Stimulated activated CD8-positive, alpha-beta memory T cell treated with anti-CD3 and anti-CD28 coated beads, Interleukin-15, amount 100 ng/mL, for 4 hours (primary cell): Measurements from ENCODE around the gene C19orf53.

Experiments used
- DNase-seq, 2 donors: peaks; one replicate each; pipeline ENCODE4 v3.0.0-alpha.2; 2020; ENCODE audit warnings: low read depth in 2 of 2

Gene C19orf53

DNA sequence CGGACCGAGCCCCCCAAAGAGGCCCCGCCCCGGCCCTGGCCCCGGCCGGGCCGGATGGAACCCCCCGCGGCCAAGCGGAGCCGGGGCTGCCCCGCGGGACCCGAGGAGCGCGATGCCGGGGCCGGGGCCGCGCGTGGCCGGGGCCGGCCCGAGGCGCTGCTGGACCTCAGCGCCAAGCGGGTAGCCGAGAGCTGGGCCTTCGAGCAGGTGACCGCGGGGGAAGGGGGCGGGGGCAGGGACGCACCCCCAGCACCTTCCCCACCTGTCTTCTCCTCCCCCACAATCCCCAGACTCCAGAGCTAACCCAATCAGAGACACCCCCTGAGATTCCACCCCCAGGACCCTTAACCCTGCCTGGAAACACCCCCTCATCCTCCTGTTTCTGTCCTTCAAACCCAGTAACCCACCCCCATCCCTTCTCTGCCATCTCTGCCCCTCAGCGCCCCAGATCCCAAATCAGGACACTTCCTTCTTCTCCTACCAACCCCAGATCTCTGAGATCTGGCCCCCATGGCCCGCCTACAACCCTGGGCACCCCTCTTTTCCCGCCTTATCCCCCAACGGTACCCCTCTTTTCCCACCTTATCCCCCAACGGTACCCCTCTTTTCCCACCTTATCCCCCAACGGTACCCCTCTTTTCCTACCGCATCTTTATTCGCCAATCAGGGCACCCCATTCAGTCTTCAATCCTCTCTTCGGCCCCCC, 21.5 kb downstream of the C19orf53 start:
- no peak for DNase-seq

DNA sequence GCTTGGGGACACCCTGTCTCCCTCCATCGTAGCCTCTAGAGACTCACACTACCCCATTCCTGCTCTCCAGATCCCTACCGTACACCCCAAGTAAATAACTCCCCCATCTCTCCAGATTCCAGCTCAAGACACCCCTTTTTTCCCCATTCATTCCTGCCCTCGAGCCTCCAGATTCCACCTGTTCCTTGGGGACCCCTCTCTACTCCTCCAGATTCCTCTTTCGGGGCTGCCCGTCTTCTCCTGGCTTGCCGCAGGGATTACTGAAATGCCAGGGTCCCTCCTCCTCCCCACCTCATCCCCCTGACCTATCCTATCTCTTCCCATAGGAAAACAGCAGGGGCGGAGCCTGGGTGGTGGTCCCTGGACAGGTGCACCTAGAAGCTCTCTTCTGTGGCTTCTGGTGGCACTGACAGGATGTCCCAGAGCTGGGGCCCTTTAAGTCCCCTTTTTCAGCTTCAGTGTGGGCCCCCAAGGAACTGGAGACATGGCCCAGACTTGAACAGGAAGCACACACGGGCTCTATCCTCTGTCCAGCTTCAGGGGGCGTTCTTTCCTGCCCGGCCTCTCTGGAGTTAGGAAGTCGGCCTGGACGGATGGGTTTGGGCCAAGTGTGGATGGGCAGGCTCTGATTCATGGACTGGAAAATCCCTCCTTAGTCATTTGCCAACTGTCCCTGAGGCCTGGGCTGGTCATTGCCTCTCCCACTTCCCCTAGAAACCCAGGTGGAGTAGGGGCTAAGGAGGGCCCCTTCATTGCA, 22.2 kb downstream of the C19orf53 start:
- no peak for DNase-seq

GRCh38 chr19:13797058-13797440, 22.8 kb downstream of the C19orf53 start:
- DNase-seq = no peak

- DNase-seq = no peak
These were observed 23.6 kb downstream of the C19orf53 start for GRCh38 chr19:13797870-13798269.

GRCh38 chr19:13799669-13800068, 25.4 kb downstream of the C19orf53 start:
- DNase-seq = no peak

- no peak for DNase-seq
These were observed 28.8 kb downstream of the C19orf53 start for GRCh38 chr19:13803038-13803437.

DNA sequence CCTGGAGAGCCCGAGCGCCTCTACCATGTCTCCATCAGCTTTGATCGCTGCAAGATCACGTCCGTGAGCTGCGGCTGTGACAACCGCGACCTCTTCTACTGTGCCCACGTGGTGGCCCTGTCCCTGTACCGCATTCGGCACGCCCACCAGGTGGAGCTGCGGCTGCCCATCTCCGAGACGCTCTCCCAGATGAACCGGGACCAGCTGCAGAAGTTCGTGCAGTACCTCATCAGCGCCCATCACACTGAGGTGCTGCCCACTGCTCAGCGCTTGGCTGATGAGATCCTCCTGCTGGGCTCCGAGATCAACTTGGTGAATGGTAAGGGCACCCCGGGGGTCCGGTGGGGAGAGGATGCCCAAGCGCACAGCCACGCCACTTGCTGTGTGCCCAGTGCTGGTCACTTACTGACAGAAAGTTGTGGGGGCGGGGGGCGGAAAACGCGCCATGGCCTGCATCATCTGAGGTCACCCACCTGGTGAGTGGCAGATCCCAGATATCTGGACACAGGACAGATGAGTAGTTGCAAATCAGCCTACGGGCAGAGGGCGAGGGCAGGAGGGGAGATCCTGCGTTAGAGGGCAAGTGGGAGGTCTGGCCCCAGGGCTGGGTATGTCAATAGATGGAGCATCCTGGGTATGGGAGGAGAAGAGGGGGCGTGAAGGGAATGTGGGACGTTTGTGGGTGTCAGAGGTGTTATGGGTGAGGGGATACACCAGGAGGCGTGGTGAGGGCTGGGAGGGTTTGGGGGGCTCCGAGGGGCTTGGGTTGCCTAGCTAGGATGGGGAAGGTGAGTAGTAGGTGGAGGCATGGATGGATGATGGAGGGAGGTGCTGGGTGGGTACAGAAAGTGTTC, 30.8 kb downstream of the C19orf53 start:
- DNase-seq = no peak

- DNase-seq = no peak
These were observed 32.5 kb downstream of the C19orf53 start for GRCh38 chr19:13806728-13807127.

DNA sequence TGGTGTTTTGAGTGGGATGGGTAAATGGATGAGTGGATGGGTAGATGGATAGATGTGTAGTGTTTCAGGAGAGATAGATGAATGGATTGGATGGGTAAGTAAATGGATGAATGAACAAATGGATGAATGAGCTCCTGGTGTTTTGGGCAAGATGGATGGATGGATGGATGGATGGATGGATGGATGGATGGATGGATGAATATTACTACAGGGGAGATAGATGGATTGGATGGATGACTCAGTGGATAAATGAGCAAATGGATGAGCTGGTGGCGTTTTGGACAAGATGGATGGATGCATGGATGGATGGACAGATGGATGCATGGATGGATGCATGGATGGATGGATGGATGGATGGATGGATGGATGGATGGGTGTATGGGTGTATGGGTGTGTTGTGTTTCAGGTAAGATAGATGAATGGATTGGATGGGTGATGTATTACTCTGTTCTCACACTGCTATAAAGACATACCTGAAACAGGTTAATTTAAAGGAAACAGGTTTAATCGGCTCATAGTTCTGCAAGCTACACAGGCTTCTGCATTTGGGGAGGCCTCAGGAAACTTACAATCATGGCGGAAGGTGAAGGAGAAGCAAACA, 33.3 kb downstream of the C19orf53 start:
- no peak for DNase-seq

- DNase-seq = no peak
These were observed 34.6 kb downstream of the C19orf53 start for GRCh38 chr19:13808856-13809255.

DNA sequence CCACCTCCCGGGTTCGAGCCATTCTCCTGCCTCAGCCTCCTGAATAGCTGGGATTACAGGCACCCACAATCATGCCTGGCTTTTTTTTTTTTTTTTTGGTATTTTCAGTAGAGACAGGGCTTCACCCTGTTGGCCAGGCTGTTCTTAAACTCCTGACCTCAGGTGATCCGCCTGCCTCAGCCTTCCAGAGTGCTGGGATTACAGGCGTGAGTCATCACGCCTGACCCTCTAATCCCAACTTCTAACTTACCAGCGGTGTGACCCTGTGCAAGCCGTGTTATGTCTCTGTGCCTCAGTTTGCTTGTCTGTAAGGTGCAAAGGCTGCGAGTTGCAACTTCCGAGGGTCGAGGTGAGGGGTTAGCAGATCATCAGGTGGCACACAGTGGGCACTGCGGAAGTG, 38.3 kb downstream of the C19orf53 start:
- DNase-seq = no peak

DNA sequence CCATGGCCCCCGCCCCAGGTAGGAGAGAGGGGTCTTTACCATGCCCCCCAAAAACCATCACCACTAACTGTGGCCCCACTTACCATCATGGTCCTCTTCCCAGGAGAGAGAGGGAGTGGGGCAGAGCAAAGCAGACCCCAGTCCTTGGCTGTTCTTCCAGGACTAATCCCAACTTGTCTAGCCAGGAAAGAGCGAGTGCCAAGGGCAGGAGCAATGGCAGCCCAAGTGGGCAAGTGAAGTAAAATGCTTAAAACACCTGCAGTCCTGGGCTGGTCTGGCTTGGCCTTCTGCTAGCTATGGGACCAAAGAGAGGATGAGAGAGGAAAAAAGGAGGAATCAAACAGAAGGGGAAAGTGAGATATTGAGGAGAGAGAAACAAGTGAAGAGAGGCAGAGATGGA, 38.9 kb downstream of the C19orf53 start:
- DNase-seq = no peak

GRCh38 chr19:13814550-13814949, 40.3 kb downstream of the C19orf53 start:
- DNase-seq = no peak

DNA sequence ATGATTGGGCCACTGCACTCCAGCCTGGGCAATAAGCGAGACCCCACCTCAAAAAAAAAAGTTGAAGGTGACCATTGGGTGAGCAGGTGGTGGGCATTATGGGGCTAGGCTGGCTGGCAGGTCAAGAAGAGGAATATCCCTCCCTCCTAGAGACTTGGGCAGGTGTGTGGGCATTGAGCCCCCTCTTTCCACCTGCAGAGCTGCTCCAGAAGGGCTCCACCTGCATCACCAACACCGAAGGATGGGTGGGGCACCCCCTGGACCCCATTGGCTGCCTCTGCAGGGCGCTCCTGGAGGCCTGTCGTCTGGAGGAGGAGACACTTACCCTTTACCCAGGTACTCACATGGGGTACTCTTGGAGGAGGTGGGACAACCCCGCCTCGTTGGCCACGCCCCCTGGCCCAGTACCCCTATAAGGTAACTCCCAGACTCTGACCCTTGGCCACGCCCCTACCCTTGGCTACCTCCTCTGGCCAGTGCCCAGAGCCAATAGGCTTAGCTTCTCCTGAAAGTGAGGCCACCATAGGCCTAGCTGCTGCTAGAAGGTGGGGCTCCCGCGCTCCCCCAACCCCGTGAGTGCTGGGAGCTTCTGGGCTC, 42.9 kb downstream of the C19orf53 start:
- DNase-seq = no peak

GRCh38 chr19:13817615-13818371, 43.5 kb downstream of the C19orf53 start:
- DNase-seq = no peak

DNA sequence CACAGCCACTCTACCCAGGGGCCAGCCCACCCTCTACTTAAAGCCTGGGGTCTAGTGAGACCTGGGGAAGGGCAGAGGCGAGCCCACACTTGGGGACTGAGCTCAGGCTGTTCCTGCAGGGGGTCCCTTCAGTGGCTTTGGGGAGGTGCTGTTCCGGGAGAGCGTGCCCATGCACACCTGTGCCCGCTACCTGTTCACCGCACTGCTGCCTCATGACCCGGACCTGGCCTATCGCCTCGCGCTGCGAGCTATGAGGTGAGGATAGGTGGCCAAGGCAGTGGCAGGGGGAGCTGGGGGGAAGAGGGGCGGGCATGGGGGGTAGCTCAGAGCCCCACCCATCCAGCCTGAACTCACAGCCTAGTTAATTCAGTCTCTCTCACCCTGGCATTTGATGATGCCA, 45.0 kb downstream of the C19orf53 start:
- no peak for DNase-seq

GRCh38 chr19:13821292-13821691, 47.0 kb downstream of the C19orf53 start:
- DNase-seq = no peak

DNA sequence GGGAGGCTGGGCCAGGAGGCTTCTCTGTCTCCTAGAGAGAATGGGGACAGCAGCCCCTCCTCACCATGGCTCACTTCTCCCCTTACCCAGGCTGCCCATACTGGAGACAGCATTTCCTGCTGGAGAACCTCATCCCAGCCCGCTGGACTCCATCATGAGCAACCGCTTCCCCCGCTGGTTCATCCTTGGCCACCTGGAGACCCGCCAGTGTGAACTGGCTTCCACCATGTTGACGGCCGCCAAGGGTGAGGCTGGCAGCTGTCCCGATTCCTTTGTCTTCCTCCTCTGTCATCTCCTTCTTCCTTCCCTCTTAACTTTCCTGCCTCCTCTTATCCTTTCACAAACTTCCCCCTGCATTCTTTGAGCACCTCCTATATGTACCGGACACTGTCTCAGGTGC, 49.0 kb downstream of the C19orf53 start:
- DNase-seq = no peak

DNA sequence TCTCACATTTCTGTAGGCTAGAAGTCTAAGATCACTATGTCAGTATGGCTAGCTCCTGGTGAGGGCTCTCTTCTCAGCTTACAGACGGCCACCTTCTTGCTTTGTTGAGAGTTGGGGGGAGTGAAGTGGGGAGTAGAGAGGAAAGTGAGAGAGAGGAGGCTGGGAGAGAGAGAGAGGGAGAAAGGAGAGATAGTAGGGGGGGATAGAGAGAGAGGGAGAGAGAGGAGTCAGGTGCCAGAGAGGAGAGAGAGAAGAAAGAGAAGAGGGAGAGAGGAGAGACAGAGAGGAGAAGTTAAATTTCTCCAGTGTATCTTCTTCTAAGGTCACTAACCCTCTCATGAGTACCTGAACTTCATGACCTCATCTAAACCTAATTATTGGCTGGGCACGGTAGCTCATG, 49.6 kb downstream of the C19orf53 start:
- no peak for DNase-seq

DNA sequence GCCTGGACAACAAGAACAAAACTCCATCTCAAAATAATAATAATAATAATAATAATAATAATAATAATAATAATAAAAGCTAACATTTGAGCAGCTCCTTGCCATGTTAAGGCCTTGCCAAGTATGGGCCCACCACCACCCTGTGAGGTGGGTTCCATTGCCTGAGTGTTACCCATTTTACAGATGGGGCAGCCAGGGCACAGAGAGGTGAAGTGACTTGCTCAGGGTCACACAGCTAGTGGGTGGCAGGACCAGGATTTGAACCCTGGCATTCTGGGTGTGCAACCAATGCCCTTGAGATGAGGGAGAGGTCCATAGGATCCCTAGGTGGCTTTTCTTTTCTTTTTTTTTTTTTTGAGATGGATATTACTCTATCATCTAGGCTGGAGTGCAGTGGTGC, 50.4 kb downstream of the C19orf53 start:
- no peak for DNase-seq
